ENCODE measurements around the gene SLC38A11.

Gene SLC38A11

DNA sequence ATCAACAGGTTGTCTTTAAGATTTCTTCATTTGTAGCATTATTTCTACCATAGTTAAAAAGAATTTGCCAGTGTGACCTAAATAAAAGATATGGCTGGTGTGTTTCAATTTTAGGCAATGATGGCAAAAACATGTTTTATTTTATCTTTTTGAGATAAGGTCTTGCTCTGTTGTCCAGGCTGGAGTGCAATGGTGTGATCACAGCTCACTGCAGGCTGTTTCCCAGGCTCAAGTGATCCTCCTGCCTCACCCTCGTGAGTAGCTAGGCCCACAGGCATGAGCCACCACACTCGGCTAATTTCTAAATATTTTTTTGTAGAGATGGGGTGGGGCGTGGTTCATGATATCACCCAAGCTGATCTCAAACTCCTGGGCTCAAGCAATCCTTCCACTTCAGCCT lies 66.7 kb downstream of the SLC38A11 start:
- H3K4me3 ChIP-seq (IDR thresholded peaks at IDR 0.05; ENCODE audit: insufficient read depth, low read depth, low read length) = no peak overlapping the region
- no peaks in the 10 kb centered on the region for H3K4me1 ChIP-seq (ENCODE audit: low read depth, poor library complexity, severe bottlenecking)
- H4K20me1 ChIP-seq (ENCODE audit: insufficient read depth) = no peaks in the 10 kb centered on the region
- H3K36me3 ChIP-seq (ENCODE audit: insufficient read depth) = no peaks in the 10 kb centered on the region
- TF ChIP-seq, protein P1, sequence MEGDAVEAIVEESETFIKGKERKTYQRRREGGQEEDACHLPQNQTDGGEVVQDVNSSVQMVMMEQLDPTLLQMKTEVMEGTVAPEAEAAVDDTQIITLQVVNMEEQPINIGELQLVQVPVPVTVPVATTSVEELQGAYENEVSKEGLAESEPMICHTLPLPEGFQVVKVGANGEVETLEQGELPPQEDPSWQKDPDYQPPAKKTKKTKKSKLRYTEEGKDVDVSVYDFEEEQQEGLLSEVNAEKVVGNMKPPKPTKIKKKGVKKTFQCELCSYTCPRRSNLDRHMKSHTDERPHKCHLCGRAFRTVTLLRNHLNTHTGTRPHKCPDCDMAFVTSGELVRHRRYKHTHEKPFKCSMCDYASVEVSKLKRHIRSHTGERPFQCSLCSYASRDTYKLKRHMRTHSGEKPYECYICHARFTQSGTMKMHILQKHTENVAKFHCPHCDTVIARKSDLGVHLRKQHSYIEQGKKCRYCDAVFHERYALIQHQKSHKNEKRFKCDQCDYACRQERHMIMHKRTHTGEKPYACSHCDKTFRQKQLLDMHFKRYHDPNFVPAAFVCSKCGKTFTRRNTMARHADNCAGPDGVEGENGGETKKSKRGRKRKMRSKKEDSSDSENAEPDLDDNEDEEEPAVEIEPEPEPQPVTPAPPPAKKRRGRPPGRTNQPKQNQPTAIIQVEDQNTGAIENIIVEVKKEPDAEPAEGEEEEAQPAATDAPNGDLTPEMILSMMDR (conservative IDR thresholded peaks at IDR 0.05; ENCODE audit: low read depth, low read length) = no peak
- no peaks in the 10 kb centered on the region for H3K27me3 ChIP-seq (ENCODE audit: insufficient read depth, low read depth)
- H2AFZ ChIP-seq (ENCODE audit: low read depth) = no peak overlapping the region
- no peak overlapping the region for H3K27ac ChIP-seq
- H3K4me2 ChIP-seq = no peak overlapping the region
- no peaks in the 10 kb centered on the region for H3K79me2 ChIP-seq (ENCODE audit: insufficient read depth, low read depth)
- H3K9ac ChIP-seq = no peak overlapping the region

- no peaks in the 10 kb centered on the region for H3K4me1 ChIP-seq (ENCODE audit: low read depth, poor library complexity, severe bottlenecking)
- no peak overlapping the region for H3K4me2 ChIP-seq
- H2AFZ ChIP-seq (ENCODE audit: low read depth) = no peak overlapping the region
- H3K27me3 ChIP-seq (ENCODE audit: insufficient read depth, low read depth) = no peaks in the 10 kb centered on the region
- TF ChIP-seq, protein P1 (conservative IDR thresholded peaks at IDR 0.05; ENCODE audit: low read depth, low read length) = no peak
- H3K4me3 ChIP-seq (IDR thresholded peaks at IDR 0.05; ENCODE audit: insufficient read depth, low read depth, low read length) = no peak overlapping the region
- no peak overlapping the region for H3K27ac ChIP-seq
- H3K79me2 ChIP-seq (ENCODE audit: insufficient read depth, low read depth) = no peaks in the 10 kb centered on the region
- H4K20me1 ChIP-seq (ENCODE audit: insufficient read depth) = no peaks in the 10 kb centered on the region
- H3K36me3 ChIP-seq (ENCODE audit: insufficient read depth) = no peaks in the 10 kb centered on the region
- no peak overlapping the region for H3K9ac ChIP-seq
Measured at GRCh38 chr2:164887434-164888144, 67.7 kb downstream of the SLC38A11 start.

DNA sequence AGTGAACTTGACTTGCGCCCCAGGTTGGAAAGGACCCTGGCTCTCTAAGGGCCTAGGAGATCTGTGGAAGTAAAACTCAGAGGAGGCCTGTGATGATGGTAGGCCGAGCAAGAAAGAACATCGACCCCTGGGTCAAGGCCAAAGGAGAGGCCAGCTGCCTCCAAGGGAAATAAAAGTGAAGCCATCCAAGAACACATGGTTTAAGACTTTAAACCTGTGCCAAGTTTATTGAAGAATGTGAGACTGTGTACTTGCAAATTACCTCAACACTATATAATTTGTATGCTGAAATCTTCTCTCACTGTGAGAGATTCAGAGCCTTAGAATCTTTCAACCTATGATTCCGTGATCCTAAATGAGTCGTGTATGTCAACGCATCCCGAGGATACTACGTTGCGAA lies 73.0 kb downstream of the SLC38A11 start:
- TF ChIP-seq, protein P1 (conservative IDR thresholded peaks at IDR 0.05; ENCODE audit: low read depth, low read length) = no peak
- H3K27me3 ChIP-seq (ENCODE audit: insufficient read depth, low read depth) = no peaks in the 10 kb centered on the region
- no peak overlapping the region for H3K27ac ChIP-seq
- H3K9ac ChIP-seq = no peak overlapping the region
- no peak overlapping the region for H2AFZ ChIP-seq (ENCODE audit: low read depth)
- H3K4me1 ChIP-seq (ENCODE audit: low read depth, poor library complexity, severe bottlenecking) = peaks cover under 1% of the 10 kb centered on the region
- H3K36me3 ChIP-seq (ENCODE audit: insufficient read depth) = no peaks in the 10 kb centered on the region
- no peaks in the 10 kb centered on the region for H3K79me2 ChIP-seq (ENCODE audit: insufficient read depth, low read depth)
- no peaks in the 10 kb centered on the region for H4K20me1 ChIP-seq (ENCODE audit: insufficient read depth)
- no peak overlapping the region for H3K4me2 ChIP-seq
- no peak overlapping the region for H3K4me3 ChIP-seq (IDR thresholded peaks at IDR 0.05; ENCODE audit: insufficient read depth, low read depth, low read length)

DNA sequence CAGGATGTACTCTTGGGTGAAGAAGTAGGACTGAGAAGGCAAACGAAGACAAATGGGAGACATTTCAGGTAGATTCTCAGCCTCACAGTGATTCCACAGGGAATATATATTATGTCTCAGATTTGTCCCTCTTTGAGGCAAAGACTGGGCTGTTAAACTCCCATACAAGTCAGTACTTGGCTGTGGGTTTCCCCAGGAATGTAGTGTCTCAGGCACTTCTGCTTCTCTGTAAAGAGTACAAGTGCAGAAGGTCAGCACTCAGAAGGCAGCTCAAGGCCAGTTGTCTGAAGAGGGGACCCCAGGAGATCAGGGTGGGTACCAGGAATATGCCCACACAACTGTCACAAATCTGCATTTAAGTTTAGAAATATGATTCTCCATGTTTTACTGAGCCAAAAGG lies 73.8 kb downstream of the SLC38A11 start:
- H3K9ac ChIP-seq = no peak overlapping the region
- H3K27ac ChIP-seq = no peak overlapping the region
- H3K36me3 ChIP-seq (ENCODE audit: insufficient read depth) = no peaks in the 10 kb centered on the region
- no peak overlapping the region for H3K4me3 ChIP-seq (IDR thresholded peaks at IDR 0.05; ENCODE audit: insufficient read depth, low read depth, low read length)
- H3K4me1 ChIP-seq (ENCODE audit: low read depth, poor library complexity, severe bottlenecking) = peaks cover 4% of the 10 kb centered on the region
- H2AFZ ChIP-seq (ENCODE audit: low read depth) = no peak overlapping the region
- TF ChIP-seq, protein P1 (conservative IDR thresholded peaks at IDR 0.05; ENCODE audit: low read depth, low read length) = no peak
- H4K20me1 ChIP-seq (ENCODE audit: insufficient read depth) = no peaks in the 10 kb centered on the region
- no peaks in the 10 kb centered on the region for H3K27me3 ChIP-seq (ENCODE audit: insufficient read depth, low read depth)
- no peaks in the 10 kb centered on the region for H3K79me2 ChIP-seq (ENCODE audit: insufficient read depth, low read depth)
- H3K4me2 ChIP-seq = no peak overlapping the region
